GDM1 (cell line): ENCODE results near the gene MAP1B.

Source experiments
- DNase-seq: peaks from one replicate; lab custom pipeline; 2025; lab: John Stamatoyannopoulos, UW

The MAP1B gene

GRCh38 chr5:72096602-72097188 is 10.6 kb upstream of the MAP1B start:
- DNase-seq: no peak

- DNase-seq: no peak
Measured at GRCh38 chr5:72101828-72102227, 5.4 kb upstream of the MAP1B start.

- no peak for DNase-seq
Measured at GRCh38 chr5:72106817-72107130, 501 bp upstream of the MAP1B start.

GRCh38 chr5:72107901-72108201 is 576 bp downstream of the MAP1B start:
- no peak for DNase-seq

- no peak for DNase-seq
Measured at GRCh38 chr5:72108202-72109061, 1.2 kb downstream of the MAP1B start.

GRCh38 chr5:72109062-72109411 is 1.8 kb downstream of the MAP1B start:
- DNase-seq: no peak

GRCh38 chr5:72109625-72110024 is 2.4 kb downstream of the MAP1B start:
- DNase-seq: no peak

GRCh38 chr5:72110394-72111013 is 3.2 kb downstream of the MAP1B start:
- DNase-seq: no peak

GRCh38 chr5:72112389-72112788 is 5.1 kb downstream of the MAP1B start:
- no peak for DNase-seq

GRCh38 chr5:72114629-72115028 is 7.4 kb downstream of the MAP1B start:
- no peak for DNase-seq

GRCh38 chr5:72115296-72115695 is 8.0 kb downstream of the MAP1B start:
- no peak for DNase-seq

GRCh38 chr5:72117307-72117706 is 10.0 kb downstream of the MAP1B start:
- DNase-seq: no peak

- DNase-seq: no peak
Measured at GRCh38 chr5:72121052-72121779, 13.9 kb downstream of the MAP1B start.

- DNase-seq: no peak
Measured at GRCh38 chr5:72121780-72122445, 14.6 kb downstream of the MAP1B start.

- DNase-seq: no peak
Measured at GRCh38 chr5:72122602-72123001, 15.3 kb downstream of the MAP1B start.

- DNase-seq: no peak
Measured at GRCh38 chr5:72123764-72124376, 16.6 kb downstream of the MAP1B start.

GRCh38 chr5:72125271-72125940 is 18.1 kb downstream of the MAP1B start:
- no peak for DNase-seq

GRCh38 chr5:72125941-72126620 is 18.8 kb downstream of the MAP1B start:
- no peak for DNase-seq

- DNase-seq: no peak
Measured at GRCh38 chr5:72126796-72127195, 19.5 kb downstream of the MAP1B start.

- DNase-seq: no peak
Measured at GRCh38 chr5:72129725-72130124, 22.4 kb downstream of the MAP1B start.

GRCh38 chr5:72130351-72130761 is 23.1 kb downstream of the MAP1B start:
- DNase-seq: no peak
